H1 (cell line): ENCODE data around the gene MYL7. TPM values are rescaled to one million over a fixed set of nuclear protein-coding genes. Genes with fewer than 3 reads are reported as not detected.

Experiments
- CTCF ChIA-PET: fragments of 300-600 bp; sonication (Branson Sonifier 250); formaldehyde crosslinking; loops from one replicate; lab custom pipeline; 2021; ENCODE audit not compliant: partially characterized antibody; lab: Charles Lee
- POLR2A ChIA-PET: fragments of 300-600 bp; sonication (Branson Sonifier 250); formaldehyde crosslinking; loops from one replicate; lab custom pipeline; 2021; ENCODE audit warnings: inconsistent platforms; ENCODE audit not compliant: partially characterized antibody; lab: Charles Lee
- DNase-seq, 2 experiments: peaks; one replicate each; pipeline versions ENCODE4 v3.0.0 to v3.0.0-alpha.2; 2010 to 2022; ENCODE audit warnings: low spot score in 2 of 2, low read depth in 1 of 2, mixed read lengths in 1 of 2
- FAIRE-seq: peaks from 2 replicates; lab custom pipeline; 2011; peaks lifted over from hg19 to GRCh38; lab: Jason Lieb, UNC
- H2AFZ ChIP-seq: 2 replicates; pipeline ENCODE4 v1.8.1; 2012; ENCODE audit warnings: low read length, inconsistent platforms
- H2AK5ac ChIP-seq: 2 replicates; pipeline ENCODE4 v1.6.1; 2013; ENCODE audit warnings: low read depth, low read length
- H2BK120ac ChIP-seq: replicated peaks from 2 replicates; pipeline ENCODE3; 2013; ENCODE audit warnings: low read depth, low read length, inconsistent platforms
- H2BK12ac ChIP-seq: 2 replicates; pipeline ENCODE4 v1.6.1; 2013; ENCODE audit warnings: low read depth, low read length
- H2BK15ac ChIP-seq: 2 replicates; pipeline ENCODE4 v1.6.1; 2013; ENCODE audit warnings: low read length
- H2BK20ac ChIP-seq: 2 replicates; pipeline ENCODE4 v1.6.1; 2013; ENCODE audit warnings: low read length
- H2BK5ac ChIP-seq: 2 replicates; pipeline ENCODE4 v1.6.1; 2013; ENCODE audit warnings: low read depth, low read length
- H3K14ac ChIP-seq: 2 replicates; pipeline ENCODE4 v1.6.1; 2013; ENCODE audit warnings: inconsistent platforms; ENCODE audit not compliant: insufficient read length
- H3K18ac ChIP-seq: 2 replicates; pipeline ENCODE4 v1.6.1; 2013; ENCODE audit warnings: low read length; ENCODE audit errors: extremely low read depth
- H3K23ac ChIP-seq: 2 replicates; pipeline ENCODE4 v1.6.1; 2013; ENCODE audit warnings: inconsistent platforms; ENCODE audit not compliant: insufficient read length
- H3K23me2 ChIP-seq: 2 replicates; pipeline ENCODE4 v1.6.1; 2013; ENCODE audit warnings: low read depth, low read length
- H3K27ac ChIP-seq: 2 replicates; pipeline ENCODE4 v1.6.1; 2011; ENCODE audit warnings: low read depth, low read length, inconsistent platforms
- H3K27me3 ChIP-seq, 4 experiments: replicated peaks in 1 of 4; 1 replicate in 1 of 4; 2 replicates in 3 of 4; pipeline versions ENCODE4 v1.6.1 to v1.8.1; 2011 to 2013; ENCODE audit warnings: low read length in 3 of 4, mild to moderate bottlenecking in 3 of 4, inconsistent platforms in 2 of 4, mixed read lengths in 2 of 4, moderate library complexity in 1 of 4; ENCODE audit not compliant: control insufficient read depth in 3 of 4, insufficient read depth in 3 of 4; ENCODE audit errors: extremely low read depth in 1 of 4
- H3K36me3 ChIP-seq, 4 experiments: 2 replicates each; pipeline versions ENCODE4 v1.6.1 to v1.8.1; 2011 to 2013; ENCODE audit warnings: mild to moderate bottlenecking in 4 of 4, low read length in 3 of 4, moderate library complexity in 2 of 4, control low read depth in 1 of 4, inconsistent platforms in 1 of 4; ENCODE audit not compliant: insufficient read depth in 4 of 4, control insufficient read depth in 2 of 4
- H3K4ac ChIP-seq: replicated peaks from 2 replicates; pipeline ENCODE3; 2013; ENCODE audit warnings: low read length, low read depth, mixed read lengths, inconsistent platforms; ENCODE audit not compliant: insufficient read length
- H3K4me1 ChIP-seq, 4 experiments: replicated peaks in 1 of 4; 1 replicate in 1 of 4; 2 replicates in 3 of 4; pipeline versions ENCODE4 v1.6.1 to v1.8.1; 2011 to 2013; ENCODE audit warnings: low read length in 3 of 4, inconsistent platforms in 2 of 4, mixed read lengths in 1 of 4; ENCODE audit not compliant: insufficient read depth in 4 of 4, control insufficient read depth in 3 of 4
- H3K4me2 ChIP-seq, 2 experiments: 2 replicates each; pipeline versions ENCODE4 v1.6.1 to v1.8.1; 2011 to 2013; ENCODE audit warnings: low read depth in 2 of 2, low read length in 2 of 2, control low read depth in 1 of 2, inconsistent platforms in 1 of 2, mild to moderate bottlenecking in 1 of 2; ENCODE audit not compliant: insufficient read depth in 1 of 2
- H3K4me3 ChIP-seq, 4 experiments: fragments of 200-600, 300-600 bp in 1 of 4; sonication (generic), shearing (Covaris generic), sonication (Bioruptor Twin) in 1 of 4; 2 replicates each; pipeline versions ENCODE4 v1.5.1 to v1.8.1; 2011 to 2016; ENCODE audit warnings: low read length in 4 of 4, low read depth in 3 of 4, control low read depth in 2 of 4, inconsistent platforms in 2 of 4, mild to moderate bottlenecking in 2 of 4, mixed read lengths in 1 of 4, moderate library complexity in 1 of 4; ENCODE audit not compliant: insufficient read depth in 2 of 4; ENCODE audit errors: extremely low read depth in 1 of 4
- H3K56ac ChIP-seq: replicated peaks from 2 replicates; pipeline ENCODE3; 2013; ENCODE audit warnings: low read depth, mild to moderate bottlenecking, mixed read lengths, low read length, inconsistent platforms; ENCODE audit not compliant: insufficient read length
- H3K79me1 ChIP-seq: 2 replicates; pipeline ENCODE4 v1.6.1; 2013; ENCODE audit warnings: low read depth, low read length, control low read depth
- H3K79me2 ChIP-seq, 2 experiments: 2 replicates each; pipeline versions ENCODE4 v1.6.1 to v1.8.1; 2012 to 2013; ENCODE audit warnings: low read length in 2 of 2, mild to moderate bottlenecking in 2 of 2, inconsistent platforms in 1 of 2; ENCODE audit not compliant: insufficient read depth in 2 of 2, control insufficient read depth in 1 of 2
- H3K9ac ChIP-seq, 4 experiments: replicated peaks in 1 of 4; 1 replicate in 1 of 4; 2 replicates in 3 of 4; pipeline versions ENCODE4 v1.6.1 to v1.8.1; 2011 to 2013; ENCODE audit warnings: low read depth in 3 of 4, low read length in 3 of 4, control low read depth in 2 of 4, mild to moderate bottlenecking in 2 of 4, moderate library complexity in 2 of 4, inconsistent platforms in 1 of 4; ENCODE audit errors: extremely low read depth in 1 of 4
- H3K9me3 ChIP-seq, 2 experiments: 2 replicates each; pipeline versions ENCODE4 v1.6.1 to v1.8.1; 2012 to 2013; ENCODE audit warnings: mild to moderate bottlenecking in 2 of 2, moderate library complexity in 2 of 2, control low read depth in 1 of 2, inconsistent platforms in 1 of 2, low read depth in 1 of 2, low read length in 1 of 2, mixed read lengths in 1 of 2; ENCODE audit not compliant: insufficient read depth in 2 of 2
- H4K20me1 ChIP-seq, 2 experiments: replicated peaks in 1 of 2; 2 replicates each; pipeline versions ENCODE3 to v1.8.1; 2011 to 2013; ENCODE audit warnings: inconsistent platforms in 2 of 2, low read length in 2 of 2, mild to moderate bottlenecking in 1 of 2; ENCODE audit not compliant: insufficient read depth in 2 of 2, control insufficient read depth in 1 of 2
- H4K5ac ChIP-seq: 2 replicates; pipeline ENCODE4 v1.6.1; 2013; ENCODE audit warnings: low read length, low read depth, mixed read lengths, inconsistent platforms; ENCODE audit not compliant: insufficient read length
- H4K8ac ChIP-seq: 2 replicates; pipeline ENCODE4 v1.8.0; 2013; ENCODE audit warnings: mild to moderate bottlenecking, moderate library complexity, low read length, inconsistent platforms; ENCODE audit not compliant: insufficient read depth; ENCODE audit errors: extremely low read depth
- H4K91ac ChIP-seq: replicated peaks from 2 replicates; pipeline ENCODE3; 2013; ENCODE audit warnings: low read length, mixed read lengths, inconsistent platforms; ENCODE audit not compliant: insufficient read length
- RXRA ChIP-seq: IDR thresholded peaks from 2 replicates; pipeline ENCODE4 v1.6.1; 2011; ENCODE audit warnings: low read depth, mild to moderate bottlenecking, low read length, moderate library complexity; ENCODE audit not compliant: insufficient read depth
- WGBS, 2 experiments: shearing (Covaris generic) in 1 of 2; methylation state at CpG; one replicate each; pipeline versions ENCODE4 v1.1.6 to v1.1.7; 2013 to 2015; ENCODE audit warnings: low lambda C conversion rate in 2 of 2, mixed read lengths in 2 of 2, inconsistent platforms in 1 of 2, low coverage in 1 of 2, missing lambda C conversion rate in 1 of 2; ENCODE audit not compliant: insufficient replicate concordance in 2 of 2, insufficient coverage in 1 of 2, insufficient read length in 1 of 2; ENCODE audit errors: extremely low coverage in 1 of 2, missing lambda C conversion rate in 1 of 2; 5-methylcytosine and 5-hydroxymethylcytosine counted together
- polyA plus RNA-seq, 7 experiments: library from polyadenylated mRNA; depleted of rRNA in 3 of 7; stranded (reverse) in 5 of 7; unstranded in 2 of 7; fragments of >200 nt in 5 of 7; fragments of 200-250 nt in 2 of 7; gene quantifications; 1 replicate in 5 of 7; 2 replicates in 1 of 7; 4 replicates in 1 of 7; pipeline versions ENCODE4 v1.2.1 to v1.2.3, GENCODE V29; 2011 to 2013; ENCODE audit warnings: missing spikeins in 2 of 7, mixed read lengths in 2 of 7
- total RNA-seq: library from RNA; stranded (reverse); fragmentation: NEBNext Ultra II Directional; extraction: Animal tissue kit (Norgen Biotek cat#: 25700); gene quantifications from 2 replicates; pipeline ENCODE4 v1.2.1, GENCODE V29; 2021

The MYL7 gene
- total and polyA plus RNA-seq, 2 of the 8 experiments (the other 6 are each of a cell fraction or from before 2014, with no cell fraction given): 3.3 to 3.4 TPM

GRCh38 chr7:44110719-44111635 lies 30.2 kb downstream of the MYL7 start:
- H3K4me2 ChIP-seq: no peak overlapping the region
- H3K4me1 ChIP-seq: peaks cover 0 to 2% (median 0%) of the 10 kb centered on the region in 4 experiments; a peak in 1 of 7 replicates
- H2BK120ac ChIP-seq: no peak overlapping the region
- H3K36me3 ChIP-seq: peaks cover 5 to 26% (median 11%) of the 10 kb centered on the region in 4 experiments; a peak in 6 of 8 replicates
- H2BK12ac ChIP-seq: no peak overlapping the region
- H4K91ac ChIP-seq: no peak overlapping the region
- POLR2A ChIA-PET: interaction anchor here (0.8 to 3.4 kb wide), 9 partner anchors 9 to 47 kb away, joined by 3 to 50 read pairs (median 4); partner anchors contain the start of gene POLD2
- H4K20me1 ChIP-seq: peaks cover 0 to 11% of the 10 kb centered on the region in 2 experiments
- H3K4ac ChIP-seq: no peak overlapping the region
- DNase-seq (no peak), FAIRE-seq (no peak)
- H3K9ac ChIP-seq: no peak overlapping the region
- no peak overlapping the region for H4K5ac ChIP-seq
- H3K27ac ChIP-seq: no peak overlapping the region
- H3K23me2 ChIP-seq: no peaks in the 10 kb centered on the region
- no peak overlapping the region for H3K56ac ChIP-seq
- H3K14ac ChIP-seq: no peak overlapping the region
- H3K18ac ChIP-seq: no peak overlapping the region
- H2AFZ ChIP-seq: no peak overlapping the region
- H2BK5ac ChIP-seq: no peak overlapping the region
- H3K9me3 ChIP-seq: no peaks in the 10 kb centered on the region
- no peaks in the 10 kb centered on the region for H3K79me1 ChIP-seq
- no peak overlapping the region for H2BK20ac ChIP-seq
- no peak overlapping the region for H2AK5ac ChIP-seq
- H2BK15ac ChIP-seq: no peak overlapping the region
- H3K27me3 ChIP-seq: no peaks in the 10 kb centered on the region
- H4K8ac ChIP-seq: no peak overlapping the region; the same call in 1 of the 2 replicates
- CTCF ChIA-PET: interaction anchor here (0.8 to 2.6 kb wide), 9 partner anchors 9 to 91 kb away, joined by 3 to 10 read pairs (median 4); partner anchors contain the start of gene PGAM2
- no peak overlapping the region for H3K23ac ChIP-seq
- no peak overlapping the region for H3K4me3 ChIP-seq
- no peaks in the 10 kb centered on the region for H3K79me2 ChIP-seq
- WGBS, 2 experiments: 92% methylated on average over 26 of the region's 27 CpGs; no CpG with 5 or more reads in 1 of the 2 experiments
- TF ChIP-seq RXRA: no peak
